Right atrium auricular region (tissue), 2 donors: Measurements from ENCODE around the gene HPSE2. TPM values are rescaled to one million over a fixed set of nuclear protein-coding genes. Genes with fewer than 3 reads are reported as not detected.

ENCODE experiments used
- DNase-seq: peaks from one replicate; pipeline ENCODE4 v3.0.0-alpha.2; 2019; ENCODE audit warnings: low spot score
- H3K27ac ChIP-seq, 2 donors: fragments of 200-600 bp; sonication (generic); 1 replicate in 1 of 2; 2 replicates in 1 of 2; pipeline ENCODE4 v1.5.1; 2016 to 2019
- H3K27me3 ChIP-seq, 2 donors: fragments of 200-600 bp; sonication (generic); one replicate each; pipeline versions ENCODE4 v1.5.1 to v1.6.0; 2017 to 2019
- H3K36me3 ChIP-seq: fragments of 200-600 bp; sonication (generic); one replicate; pipeline ENCODE4 v1.5.1; 2016
- H3K4me1 ChIP-seq, 2 donors: fragments of 200-600 bp; sonication (generic); one replicate each; pipeline versions ENCODE4 v1.5.1 to v1.6.0; 2017 to 2019
- H3K4me3 ChIP-seq, 2 donors: fragments of 200-600 bp; sonication (generic); 1 replicate in 1 of 2; 2 replicates in 1 of 2; pipeline ENCODE4 v1.5.1; 2017 to 2019; ENCODE audit warnings: mild to moderate bottlenecking in 1 of 2, moderate library complexity in 1 of 2
- H3K9me3 ChIP-seq, 2 donors: fragments of 200-600 bp; sonication (generic); one replicate each; pipeline ENCODE4 v1.5.1; 2019
- total RNA-seq, 2 donors: library from RNA; depleted of rRNA; stranded (reverse); fragments of >200 nt; gene quantifications; one replicate each; pipeline ENCODE4 v1.1.0, GENCODE V29; 2016
- TF ChIP-seq, protein P1 (sequence below), 2 donors: fragments of 200-600 bp; sonication (generic); IDR thresholded peaks; one replicate each; pipeline ENCODE4 v1.5.1; 2019; ENCODE audit warnings: antibody characterized with exemption in 2 of 2

The HPSE2 gene
- total RNA-seq, 2 donors from 2014 or later = not detected

DNA sequence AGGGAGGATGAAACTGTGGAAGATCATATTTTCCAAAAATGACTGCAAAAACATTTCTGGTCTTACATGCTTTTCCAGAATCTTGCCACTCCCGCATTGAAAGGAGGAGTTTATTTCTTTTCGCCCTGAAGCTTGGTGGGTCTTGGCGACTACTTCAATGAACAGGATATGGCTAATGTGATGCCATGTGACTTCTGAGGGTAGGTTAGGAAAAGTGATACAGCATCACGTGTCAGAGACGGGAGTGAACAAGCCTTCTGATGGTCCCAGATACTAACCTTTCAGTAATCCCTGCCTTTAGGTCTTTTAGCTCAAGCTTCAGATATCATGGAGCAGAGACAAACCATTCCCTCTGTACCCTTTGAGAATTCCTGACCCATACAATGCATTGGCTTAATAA, 596.7 kb downstream of the HPSE2 start:
- H3K9me3 ChIP-seq = no peaks in the 10 kb centered on the region
- H3K4me3 ChIP-seq = no peak overlapping the region
- H3K27me3 ChIP-seq = no peaks in the 10 kb centered on the region
- H3K27ac ChIP-seq = no peak overlapping the region
- TF ChIP-seq, protein P1, sequence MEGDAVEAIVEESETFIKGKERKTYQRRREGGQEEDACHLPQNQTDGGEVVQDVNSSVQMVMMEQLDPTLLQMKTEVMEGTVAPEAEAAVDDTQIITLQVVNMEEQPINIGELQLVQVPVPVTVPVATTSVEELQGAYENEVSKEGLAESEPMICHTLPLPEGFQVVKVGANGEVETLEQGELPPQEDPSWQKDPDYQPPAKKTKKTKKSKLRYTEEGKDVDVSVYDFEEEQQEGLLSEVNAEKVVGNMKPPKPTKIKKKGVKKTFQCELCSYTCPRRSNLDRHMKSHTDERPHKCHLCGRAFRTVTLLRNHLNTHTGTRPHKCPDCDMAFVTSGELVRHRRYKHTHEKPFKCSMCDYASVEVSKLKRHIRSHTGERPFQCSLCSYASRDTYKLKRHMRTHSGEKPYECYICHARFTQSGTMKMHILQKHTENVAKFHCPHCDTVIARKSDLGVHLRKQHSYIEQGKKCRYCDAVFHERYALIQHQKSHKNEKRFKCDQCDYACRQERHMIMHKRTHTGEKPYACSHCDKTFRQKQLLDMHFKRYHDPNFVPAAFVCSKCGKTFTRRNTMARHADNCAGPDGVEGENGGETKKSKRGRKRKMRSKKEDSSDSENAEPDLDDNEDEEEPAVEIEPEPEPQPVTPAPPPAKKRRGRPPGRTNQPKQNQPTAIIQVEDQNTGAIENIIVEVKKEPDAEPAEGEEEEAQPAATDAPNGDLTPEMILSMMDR (IDR thresholded peaks at IDR 0.05) = no peak
- no peaks in the 10 kb centered on the region for H3K36me3 ChIP-seq
- no peak for DNase-seq
- H3K4me1 ChIP-seq = no peaks in the 10 kb centered on the region

DNA sequence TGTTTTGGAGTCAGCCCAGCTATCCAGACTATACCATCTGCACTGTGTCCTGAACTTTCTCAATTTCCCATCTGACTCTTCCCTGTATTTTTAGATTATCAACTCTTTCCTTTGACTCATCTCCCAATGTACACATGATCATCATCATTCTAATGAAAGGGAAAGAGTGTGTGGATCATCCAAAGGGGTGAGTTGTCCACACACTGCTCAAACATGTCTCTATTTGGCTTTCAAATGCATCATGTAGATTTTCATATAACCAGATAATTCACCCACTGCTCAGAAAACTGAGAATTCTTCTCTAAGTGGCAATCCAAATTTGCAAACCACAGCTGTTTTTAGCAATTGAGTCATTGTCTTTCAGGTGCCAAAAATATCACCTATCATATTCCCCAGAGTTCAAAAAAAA, 598.7 kb downstream of the HPSE2 start:
- TF ChIP-seq, protein P1 (IDR thresholded peaks at IDR 0.05) = no peak
- H3K27ac ChIP-seq = no peak overlapping the region
- H3K36me3 ChIP-seq = no peaks in the 10 kb centered on the region
- no peaks in the 10 kb centered on the region for H3K27me3 ChIP-seq
- no peaks in the 10 kb centered on the region for H3K4me1 ChIP-seq
- H3K9me3 ChIP-seq = no peaks in the 10 kb centered on the region
- no peak overlapping the region for H3K4me3 ChIP-seq
- DNase-seq = no peak

DNA sequence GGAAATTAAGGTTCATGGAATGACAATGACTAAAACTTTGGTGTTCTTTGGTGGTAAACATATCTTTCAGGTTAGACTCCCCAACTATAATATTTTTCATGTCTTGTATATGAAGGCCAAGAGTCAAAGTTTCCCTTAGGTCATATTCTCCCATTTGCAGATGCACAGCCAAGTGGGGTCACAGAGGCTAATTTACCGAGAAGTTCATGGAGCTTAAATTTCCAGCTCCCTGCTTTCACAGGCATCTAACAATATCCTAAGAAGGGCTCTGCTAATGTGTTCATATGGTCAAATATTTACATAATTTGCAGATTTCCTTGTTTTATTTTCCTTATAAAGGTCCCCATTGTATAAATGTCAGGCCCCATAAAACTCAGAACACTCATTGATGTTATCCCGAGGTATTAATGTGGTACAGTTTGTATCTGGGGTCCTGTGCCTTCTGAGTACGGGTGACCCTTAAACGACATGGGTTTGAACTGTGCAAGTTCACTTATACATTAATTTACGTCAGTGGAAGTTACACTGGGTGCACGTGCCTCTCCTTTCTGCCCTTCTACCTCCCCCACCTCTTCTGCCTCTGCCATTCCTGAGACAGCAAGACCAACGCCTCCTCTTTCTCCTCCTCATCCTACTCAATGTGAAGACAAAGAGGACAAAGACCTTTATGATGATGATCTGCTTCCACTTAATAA, 603.0 kb downstream of the HPSE2 start:
- Histone ChIP-seq H3K27ac (no peak overlapping the region), H3K4me1 (no peaks in the 10 kb centered on the region), H3K9me3 (no peaks in the 10 kb centered on the region), H3K27me3 (no peaks in the 10 kb centered on the region), H3K36me3 (no peaks in the 10 kb centered on the region), H3K4me3 (no peak overlapping the region)
- no peak for DNase-seq
- TF ChIP-seq, protein P1 (IDR thresholded peaks at IDR 0.05) = no peak

DNA sequence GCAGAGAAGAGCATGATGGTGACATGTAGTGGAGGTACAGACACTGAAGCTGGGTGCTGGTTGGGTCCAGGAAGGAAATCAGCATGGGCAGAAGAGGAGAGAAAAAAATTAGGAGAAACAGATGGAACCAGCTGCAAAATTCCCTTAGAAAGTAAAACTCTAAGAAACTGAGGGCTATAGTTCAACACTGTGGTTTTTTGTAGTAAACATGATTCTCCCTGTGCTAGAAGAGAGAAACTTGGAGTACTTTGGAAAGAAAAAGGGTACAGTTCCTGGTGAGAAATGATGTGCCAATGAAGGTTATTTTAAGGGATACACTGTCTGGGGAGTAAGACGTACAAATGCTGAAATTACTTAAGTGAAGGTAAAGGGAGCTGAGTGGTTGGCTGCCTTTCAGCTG, 607.4 kb downstream of the HPSE2 start:
- TF ChIP-seq, protein P1 (IDR thresholded peaks at IDR 0.05) = no peak
- H3K4me3 ChIP-seq = no peak overlapping the region
- H3K4me1 ChIP-seq = no peaks in the 10 kb centered on the region
- H3K27ac ChIP-seq = no peak overlapping the region
- H3K9me3 ChIP-seq = peaks cover 0 to 5% of the 10 kb centered on the region in 2 donors
- no peak for DNase-seq
- no peaks in the 10 kb centered on the region for H3K36me3 ChIP-seq
- no peaks in the 10 kb centered on the region for H3K27me3 ChIP-seq

DNA sequence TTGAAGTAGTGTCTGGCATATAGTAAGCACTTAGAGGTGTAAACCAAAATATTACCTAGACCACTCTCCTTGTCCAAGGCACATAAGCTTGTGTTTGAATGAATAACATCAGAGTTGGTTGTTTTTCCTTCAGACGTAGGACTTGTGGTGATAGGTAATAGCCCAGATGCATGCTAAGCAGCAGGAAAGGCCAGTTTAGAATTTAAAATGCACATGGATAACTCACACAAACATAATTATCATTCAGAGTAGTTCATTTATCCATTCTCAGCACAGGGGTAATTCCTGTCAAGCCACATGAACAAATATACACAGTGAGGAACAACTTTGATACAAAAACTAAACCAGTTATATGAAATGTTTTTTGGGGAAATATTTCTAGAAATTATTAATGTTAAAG, 607.9 kb downstream of the HPSE2 start:
- Histone ChIP-seq H3K36me3 (no peaks in the 10 kb centered on the region), H3K4me1 (no peaks in the 10 kb centered on the region), H3K27ac (no peak overlapping the region), H3K27me3 (no peaks in the 10 kb centered on the region), H3K4me3 (no peak overlapping the region), H3K9me3 (peaks cover 0 to 5% of the 10 kb centered on the region in 2 donors)
- DNase-seq = no peak
- TF ChIP-seq, protein P1 (IDR thresholded peaks at IDR 0.05) = no peak

DNA sequence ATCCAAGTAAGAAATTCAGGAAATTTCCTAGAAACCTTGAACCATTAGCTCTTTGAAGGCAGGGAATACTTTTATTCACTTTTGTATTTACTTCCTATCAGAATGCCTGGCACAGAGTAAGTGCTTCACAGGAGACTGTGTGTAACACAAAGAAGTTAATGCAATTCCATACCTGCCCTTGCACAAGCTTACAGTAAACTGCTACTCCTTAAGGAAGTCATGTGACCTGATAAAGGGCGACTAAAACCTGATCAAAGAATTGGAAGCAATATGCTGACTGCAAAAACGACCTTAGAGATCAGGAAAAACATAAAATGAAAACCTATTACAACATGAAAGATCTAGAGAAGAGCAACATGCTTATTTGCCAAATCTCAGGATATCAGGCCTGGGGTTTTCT, 610.7 kb downstream of the HPSE2 start:
- Histone ChIP-seq H3K9me3 (peaks cover 0 to 5% of the 10 kb centered on the region in 2 donors), H3K4me1 (no peaks in the 10 kb centered on the region), H3K36me3 (no peaks in the 10 kb centered on the region), H3K4me3 (no peak overlapping the region), H3K27me3 (no peaks in the 10 kb centered on the region), H3K27ac (no peak overlapping the region)
- no peak for DNase-seq
- TF ChIP-seq, protein P1 (IDR thresholded peaks at IDR 0.05) = no peak
